HTR-8/SVneo (cell line): Measurements from ENCODE around the gene CPNE5.

Experiments
- DNase-seq: peaks from one replicate; pipeline ENCODE4 v3.0.0; 2011; ENCODE audit warnings: low spot score, mixed read lengths; ENCODE audit not compliant: insufficient read length
- FAIRE-seq: peaks from 2 replicates; lab custom pipeline; 2011; peaks lifted over from hg19 to GRCh38; lab: Jason Lieb, UNC

Gene CPNE5

GRCh38 chr6:36797055-36797454, 42.2 kb downstream of the CPNE5 start:
- FAIRE-seq (no peak), DNase-seq (no peak)

GRCh38 chr6:36794713-36795065, 44.6 kb downstream of the CPNE5 start:
- DNase-seq: no peak
- FAIRE-seq: no peak

- DNase-seq (no peak), FAIRE-seq (no peak)
These were observed 45.1 kb downstream of the CPNE5 start for GRCh38 chr6:36793913-36794712.

GRCh38 chr6:36793296-36793912, 45.8 kb downstream of the CPNE5 start:
- no peak for FAIRE-seq
- no peak for DNase-seq

GRCh38 chr6:36791521-36792135, 47.6 kb downstream of the CPNE5 start:
- no peak for FAIRE-seq

GRCh38 chr6:36791085-36791484, 48.2 kb downstream of the CPNE5 start:
- FAIRE-seq (no peak), DNase-seq (no peak)

More at GRCh38 chr6:36791521-36792135, 47.6 kb downstream of the CPNE5 start:
- DNase-seq: no peak

- no peak for FAIRE-seq
These were observed 50.5 kb downstream of the CPNE5 start for GRCh38 chr6:36788768-36789167.

GRCh38 chr6:36788186-36788585, 51.1 kb downstream of the CPNE5 start:
- DNase-seq (no peak), FAIRE-seq (no peak)

More at GRCh38 chr6:36788768-36789167, 50.5 kb downstream of the CPNE5 start:
- DNase-seq: no peak

- no peak for FAIRE-seq
- DNase-seq: no peak
These were observed 52.0 kb downstream of the CPNE5 start for GRCh38 chr6:36787210-36787609.

- DNase-seq: no peak
- FAIRE-seq: peak; percentile 36
These were observed 53.1 kb downstream of the CPNE5 start for GRCh38 chr6:36786055-36786675.

GRCh38 chr6:36784376-36784636, 54.9 kb downstream of the CPNE5 start:
- DNase-seq (no peak), FAIRE-seq (no peak)

- no peak for FAIRE-seq
- DNase-seq: no peak
These were observed 55.5 kb downstream of the CPNE5 start for GRCh38 chr6:36783603-36784375.

GRCh38 chr6:36781669-36782068, 57.6 kb downstream of the CPNE5 start:
- no peak for DNase-seq
- FAIRE-seq: no peak

GRCh38 chr6:36780442-36781177, 58.6 kb downstream of the CPNE5 start:
- FAIRE-seq (peak; percentile 85), DNase-seq (no peak)

- no peak for DNase-seq
These were observed 60.0 kb downstream of the CPNE5 start for GRCh38 chr6:36779227-36779626.

GRCh38 chr6:36777801-36778200, 61.4 kb downstream of the CPNE5 start:
- no peak for FAIRE-seq

More at GRCh38 chr6:36779227-36779626, 60.0 kb downstream of the CPNE5 start:
- no peak for FAIRE-seq

GRCh38 chr6:36776167-36776566, 63.1 kb downstream of the CPNE5 start:
- FAIRE-seq: no peak
- no peak for DNase-seq

More at GRCh38 chr6:36777801-36778200, 61.4 kb downstream of the CPNE5 start:
- no peak for DNase-seq

GRCh38 chr6:36774331-36774730, 64.9 kb downstream of the CPNE5 start:
- FAIRE-seq: no peak
- DNase-seq: no peak

GRCh38 chr6:36772397-36772796, 66.8 kb downstream of the CPNE5 start:
- DNase-seq (no peak), FAIRE-seq (no peak)

- FAIRE-seq (no peak), DNase-seq (no peak)
These were observed 68.1 kb downstream of the CPNE5 start for GRCh38 chr6:36771145-36771544.
